Karpas-422 (cell line): ENCODE data around the gene PIK3R6. TPM values are rescaled to one million over a fixed set of nuclear protein-coding genes. Genes with fewer than 3 reads are reported as not detected.

Experiments used
- DNase-seq: peaks from one replicate; pipeline ENCODE4 v3.0.0-alpha.2; 2015
- H2AFZ ChIP-seq: fragments of 200-600 bp; sonication (generic); 2 replicates; pipeline ENCODE4 v1.6.1; 2014; ENCODE audit warnings: antibody characterized with exemption, low read length, mixed read lengths
- H3K27ac ChIP-seq: fragments of 200-600 bp; sonication (generic); 2 replicates; pipeline ENCODE4 v1.5.1; 2014; ENCODE audit warnings: mild to moderate bottlenecking, low read length, moderate library complexity
- H3K27me3 ChIP-seq: fragments of 200-600 bp; sonication (generic); 2 replicates; pipeline ENCODE4 v1.6.1; 2014; ENCODE audit warnings: low read length, mixed read lengths
- H3K36me3 ChIP-seq: fragments of 200-600 bp; sonication (generic); 2 replicates; pipeline ENCODE4 v1.6.1; 2014; ENCODE audit warnings: low read length, mixed read lengths; ENCODE audit not compliant: insufficient read depth
- H3K4me1 ChIP-seq: fragments of 200-600 bp; sonication (generic); 2 replicates; pipeline ENCODE4 v1.6.1; 2014; ENCODE audit warnings: mild to moderate bottlenecking, low read length, mixed read lengths
- H3K4me2 ChIP-seq: fragments of 200-600 bp; sonication (generic); 2 replicates; pipeline ENCODE4 v1.6.1; 2014; ENCODE audit warnings: low read length, low read depth, mild to moderate bottlenecking; ENCODE audit not compliant: poor library complexity, severe bottlenecking
- H3K4me3 ChIP-seq: fragments of 200-600 bp; sonication (generic); 2 replicates; pipeline ENCODE4 v1.5.1; 2014; ENCODE audit warnings: mild to moderate bottlenecking, antibody characterized with exemption, low read length, mixed read lengths
- H3K79me2 ChIP-seq: fragments of 200-600 bp; sonication (generic); 2 replicates; pipeline ENCODE4 v1.6.1; 2014; ENCODE audit warnings: mild to moderate bottlenecking, low read length, mixed read lengths
- H3K9ac ChIP-seq: fragments of 200-600 bp; sonication (generic); 2 replicates; pipeline ENCODE4 v1.6.0; 2014; ENCODE audit warnings: low read length
- H3K9me2 ChIP-seq: fragments of 200-600 bp; sonication (generic), shearing (Covaris generic); replicated peaks from 2 replicates; pipeline ENCODE4 v1.6.0; 2014; ENCODE audit warnings: mild to moderate bottlenecking, low read length, moderate library complexity; ENCODE audit not compliant: insufficient read depth
- H3K9me3 ChIP-seq: fragments of 300-700, 200-600 bp; sonication (generic); 2 replicates; pipeline ENCODE4 v1.6.1; 2014; ENCODE audit warnings: low read length, mixed read lengths
- H4K20me1 ChIP-seq: fragments of 200-600 bp; sonication (generic); 2 replicates; pipeline ENCODE4 v1.6.1; 2014; ENCODE audit warnings: mild to moderate bottlenecking, antibody characterized with exemption, low read length, low read depth; ENCODE audit not compliant: insufficient read depth
- total RNA-seq: library from RNA; depleted of rRNA; stranded (reverse); fragments of >200 nt; shearing (Covaris generic); gene quantifications from 2 replicates; pipeline ENCODE4 v1.2.3, GENCODE V29; 2014; ENCODE audit warnings: low replicate concordance

PIK3R6 gene
- total RNA-seq, 1 experiment from 2014 or later: not detected

GRCh38 chr17:8831234-8831849 lies 36.1 kb downstream of the PIK3R6 start:
- H3K36me3 ChIP-seq: no peaks in the 10 kb centered on the region
- no peak overlapping the region for H3K9ac ChIP-seq
- no peak overlapping the region for H3K4me3 ChIP-seq
- DNase-seq: no peak
- H3K9me3 ChIP-seq: no peaks in the 10 kb centered on the region
- H3K4me1 ChIP-seq: no peaks in the 10 kb centered on the region
- no peak overlapping the region for H3K27ac ChIP-seq
- no peak overlapping the region for H2AFZ ChIP-seq
- H3K9me2 ChIP-seq: no peaks in the 10 kb centered on the region
- H3K27me3 ChIP-seq: no peaks in the 10 kb centered on the region
- H4K20me1 ChIP-seq: no peaks in the 10 kb centered on the region
- H3K4me2 ChIP-seq: no peak overlapping the region
- H3K79me2 ChIP-seq: no peaks in the 10 kb centered on the region

- Histone ChIP-seq H3K79me2 (no peaks in the 10 kb centered on the region), H3K27ac (no peak overlapping the region), H3K4me3 (no peak overlapping the region), H3K27me3 (no peaks in the 10 kb centered on the region), H3K36me3 (no peaks in the 10 kb centered on the region), H3K9me2 (no peaks in the 10 kb centered on the region), H3K9ac (no peak overlapping the region), H3K9me3 (no peaks in the 10 kb centered on the region), H2AFZ (no peak overlapping the region), H3K4me2 (no peak overlapping the region), H4K20me1 (no peaks in the 10 kb centered on the region), H3K4me1 (no peaks in the 10 kb centered on the region)
- no peak for DNase-seq
These were observed 37.3 kb downstream of the PIK3R6 start for GRCh38 chr17:8830141-8830540.

GRCh38 chr17:8829036-8829941 lies 38.2 kb downstream of the PIK3R6 start:
- no peak overlapping the region for H3K27ac ChIP-seq
- no peak for DNase-seq
- H2AFZ ChIP-seq: no peak overlapping the region
- no peaks in the 10 kb centered on the region for H3K79me2 ChIP-seq
- no peaks in the 10 kb centered on the region for H3K4me1 ChIP-seq
- H3K9me2 ChIP-seq: no peaks in the 10 kb centered on the region
- no peak overlapping the region for H3K4me2 ChIP-seq
- no peaks in the 10 kb centered on the region for H3K36me3 ChIP-seq
- peaks cover 3% of the 10 kb centered on the region; the same call in 1 of the 2 replicates for H3K9me3 ChIP-seq
- H4K20me1 ChIP-seq: no peaks in the 10 kb centered on the region
- no peak overlapping the region for H3K9ac ChIP-seq
- no peaks in the 10 kb centered on the region for H3K27me3 ChIP-seq
- no peak overlapping the region for H3K4me3 ChIP-seq

- no peaks in the 10 kb centered on the region for H3K4me1 ChIP-seq
- no peaks in the 10 kb centered on the region for H3K9me2 ChIP-seq
- no peaks in the 10 kb centered on the region for H4K20me1 ChIP-seq
- H3K27me3 ChIP-seq: no peaks in the 10 kb centered on the region
- no peaks in the 10 kb centered on the region for H3K36me3 ChIP-seq
- peaks cover 4% of the 10 kb centered on the region; the same call in 1 of the 2 replicates for H3K9me3 ChIP-seq
- no peaks in the 10 kb centered on the region for H3K79me2 ChIP-seq
- no peak overlapping the region for H3K9ac ChIP-seq
- H3K4me2 ChIP-seq: no peak overlapping the region
- no peak overlapping the region for H2AFZ ChIP-seq
- DNase-seq: no peak
- H3K4me3 ChIP-seq: no peak overlapping the region
- no peak overlapping the region for H3K27ac ChIP-seq
These were observed 39.0 kb downstream of the PIK3R6 start for GRCh38 chr17:8828517-8828875.

GRCh38 chr17:8826808-8827435 lies 40.6 kb downstream of the PIK3R6 start:
- Histone ChIP-seq H3K4me1 (no peaks in the 10 kb centered on the region), H4K20me1 (no peaks in the 10 kb centered on the region), H3K36me3 (no peaks in the 10 kb centered on the region), H3K4me2 (no peak overlapping the region), H3K9me3 (peaks cover 4% of the 10 kb centered on the region; the same call in 1 of the 2 replicates), H3K27ac (no peak overlapping the region), H3K9ac (no peak overlapping the region), H3K27me3 (no peaks in the 10 kb centered on the region), H3K4me3 (no peak overlapping the region), H2AFZ (no peak overlapping the region), H3K9me2 (no peaks in the 10 kb centered on the region), H3K79me2 (no peaks in the 10 kb centered on the region)
- no peak for DNase-seq

GRCh38 chr17:8825802-8826201 lies 41.7 kb downstream of the PIK3R6 start:
- no peaks in the 10 kb centered on the region for H3K36me3 ChIP-seq
- DNase-seq: no peak
- H3K4me3 ChIP-seq: no peak overlapping the region
- H4K20me1 ChIP-seq: no peaks in the 10 kb centered on the region
- H3K79me2 ChIP-seq: no peaks in the 10 kb centered on the region
- H3K9ac ChIP-seq: no peak overlapping the region
- H3K4me1 ChIP-seq: no peaks in the 10 kb centered on the region
- H3K9me3 ChIP-seq: peaks cover 4% of the 10 kb centered on the region; the same call in 1 of the 2 replicates
- H3K27me3 ChIP-seq: no peaks in the 10 kb centered on the region
- no peak overlapping the region for H2AFZ ChIP-seq
- H3K27ac ChIP-seq: no peak overlapping the region
- H3K4me2 ChIP-seq: no peak overlapping the region
- no peaks in the 10 kb centered on the region for H3K9me2 ChIP-seq

- Histone ChIP-seq H3K36me3 (no peaks in the 10 kb centered on the region), H3K79me2 (no peaks in the 10 kb centered on the region), H2AFZ (no peak overlapping the region), H3K9ac (no peak overlapping the region), H3K27me3 (no peaks in the 10 kb centered on the region), H3K9me3 (peaks cover 4% of the 10 kb centered on the region; the same call in 1 of the 2 replicates), H3K4me2 (no peak overlapping the region), H3K4me1 (no peaks in the 10 kb centered on the region), H3K4me3 (no peak overlapping the region), H3K27ac (no peak overlapping the region), H4K20me1 (no peaks in the 10 kb centered on the region), H3K9me2 (no peaks in the 10 kb centered on the region)
- no peak for DNase-seq
These were observed 44.2 kb downstream of the PIK3R6 start for GRCh38 chr17:8823279-8823678.

GRCh38 chr17:8822401-8823035 lies 45.0 kb downstream of the PIK3R6 start:
- Histone ChIP-seq H3K79me2 (no peaks in the 10 kb centered on the region), H2AFZ (no peak overlapping the region), H3K27ac (no peak overlapping the region), H3K4me3 (no peak overlapping the region), H3K9ac (no peak overlapping the region), H3K27me3 (no peaks in the 10 kb centered on the region), H3K36me3 (no peaks in the 10 kb centered on the region), H3K4me1 (no peaks in the 10 kb centered on the region), H3K9me3 (peaks cover 4% of the 10 kb centered on the region; the same call in 1 of the 2 replicates), H3K9me2 (no peaks in the 10 kb centered on the region), H3K4me2 (no peak overlapping the region), H4K20me1 (no peaks in the 10 kb centered on the region)
- DNase-seq: no peak
